A549 (cell line): ENCODE data around the gene NKG7.

ENCODE experiments used
- ATOH8 ChIP-seq: fragments of 250-450 bp; sonication (Bioruptor Pico); IDR thresholded peaks from 2 replicates; pipeline ENCODE4 v1.5.0; 2020; ENCODE audit warnings: low read depth, mild to moderate bottlenecking, moderate library complexity
- CTCF ChIP-seq: fragments of >200 bp; sonication (Bioruptor Twin); formaldehyde crosslinking; IDR thresholded peaks from 3 replicates; pipeline ENCODE4 v1.5.1; 2016
- EP300 ChIP-seq, 2 experiments: fragments of >200 bp; sonication (Bioruptor Twin); formaldehyde crosslinking; IDR thresholded peaks; 2 replicates in 1 of 2; 3 replicates in 1 of 2; pipeline ENCODE4 v1.6.1; 2016 to 2017
- HDAC2 ChIP-seq: fragments of 200-600 bp; sonication (generic); IDR thresholded peaks from 2 replicates; pipeline ENCODE4 v1.6.1; 2016
- MYC ChIP-seq: IDR thresholded peaks from 2 replicates; pipeline ENCODE4 v1.6.1; 2012; ENCODE audit warnings: mild to moderate bottlenecking, inconsistent platforms, low read length, improper control_type of control experiment, borderline replicate concordance
- POLR2A ChIP-seq: IDR thresholded peaks from 2 replicates; pipeline ENCODE4 v1.6.1; 2012; ENCODE audit warnings: mild to moderate bottlenecking, low read length
- TFCP2L1 ChIP-seq: fragments of 250-450 bp; sonication (Bioruptor Pico); IDR thresholded peaks from 2 replicates; pipeline ENCODE4 v1.5.0; 2021; ENCODE audit warnings: mild to moderate bottlenecking
- ZNF302 ChIP-seq: fragments of 250-450 bp; sonication (Bioruptor Pico); IDR thresholded peaks from 2 replicates; pipeline ENCODE4 v1.9.0; 2021; ENCODE audit warnings: inconsistent platforms, mild to moderate bottlenecking, moderate library complexity
- TF ChIP-seq, protein P1 (sequence below): fragments of 200-600 bp; sonication (generic); IDR thresholded peaks from 2 replicates; pipeline ENCODE4 v1.6.1; 2016; ENCODE audit warnings: antibody characterized with exemption, mild to moderate bottlenecking, moderate library complexity
- TF ChIP-seq, protein P2 (sequence below): fragments of 450-650 bp; IDR thresholded peaks from 2 replicates; pipeline ENCODE4 v1.6.1; 2014; ENCODE audit warnings: antibody characterized with exemption

DNA sequence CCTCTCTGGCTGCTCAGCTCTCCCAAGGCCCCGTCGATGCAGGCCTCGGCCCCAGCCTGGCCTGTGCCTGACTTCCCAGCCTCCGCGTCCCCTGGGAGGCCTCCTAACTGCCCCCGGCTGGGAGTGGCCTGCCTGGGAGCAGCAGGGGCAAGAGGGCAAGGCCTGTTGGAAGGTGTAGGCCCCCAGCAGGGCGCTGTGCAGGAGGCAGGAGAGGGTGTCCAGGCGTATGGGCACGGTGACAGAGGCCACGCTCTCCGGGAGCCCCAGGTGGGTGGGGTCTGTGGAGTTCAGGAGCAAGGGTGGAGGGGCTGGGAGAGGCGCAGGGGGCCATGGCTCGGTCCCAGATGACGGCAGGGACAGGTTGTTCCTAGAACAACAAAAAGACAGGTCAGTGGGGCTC, 16.7 kb upstream of the NKG7 start:
- no peak for TF ChIP-seq CTCF
- TF ChIP-seq EP300 (IDR thresholded peaks at IDR 0.05): no peak
- no peak for TF ChIP-seq ATOH8 (CRISPR knock-in tag)
- TF ChIP-seq MYC: no peak
- TF ChIP-seq POLR2A: no peak
- no peak for TF ChIP-seq HDAC2
- TF ChIP-seq ZNF302 (CRISPR knock-in tag): no peak
- TF ChIP-seq, protein P1, sequence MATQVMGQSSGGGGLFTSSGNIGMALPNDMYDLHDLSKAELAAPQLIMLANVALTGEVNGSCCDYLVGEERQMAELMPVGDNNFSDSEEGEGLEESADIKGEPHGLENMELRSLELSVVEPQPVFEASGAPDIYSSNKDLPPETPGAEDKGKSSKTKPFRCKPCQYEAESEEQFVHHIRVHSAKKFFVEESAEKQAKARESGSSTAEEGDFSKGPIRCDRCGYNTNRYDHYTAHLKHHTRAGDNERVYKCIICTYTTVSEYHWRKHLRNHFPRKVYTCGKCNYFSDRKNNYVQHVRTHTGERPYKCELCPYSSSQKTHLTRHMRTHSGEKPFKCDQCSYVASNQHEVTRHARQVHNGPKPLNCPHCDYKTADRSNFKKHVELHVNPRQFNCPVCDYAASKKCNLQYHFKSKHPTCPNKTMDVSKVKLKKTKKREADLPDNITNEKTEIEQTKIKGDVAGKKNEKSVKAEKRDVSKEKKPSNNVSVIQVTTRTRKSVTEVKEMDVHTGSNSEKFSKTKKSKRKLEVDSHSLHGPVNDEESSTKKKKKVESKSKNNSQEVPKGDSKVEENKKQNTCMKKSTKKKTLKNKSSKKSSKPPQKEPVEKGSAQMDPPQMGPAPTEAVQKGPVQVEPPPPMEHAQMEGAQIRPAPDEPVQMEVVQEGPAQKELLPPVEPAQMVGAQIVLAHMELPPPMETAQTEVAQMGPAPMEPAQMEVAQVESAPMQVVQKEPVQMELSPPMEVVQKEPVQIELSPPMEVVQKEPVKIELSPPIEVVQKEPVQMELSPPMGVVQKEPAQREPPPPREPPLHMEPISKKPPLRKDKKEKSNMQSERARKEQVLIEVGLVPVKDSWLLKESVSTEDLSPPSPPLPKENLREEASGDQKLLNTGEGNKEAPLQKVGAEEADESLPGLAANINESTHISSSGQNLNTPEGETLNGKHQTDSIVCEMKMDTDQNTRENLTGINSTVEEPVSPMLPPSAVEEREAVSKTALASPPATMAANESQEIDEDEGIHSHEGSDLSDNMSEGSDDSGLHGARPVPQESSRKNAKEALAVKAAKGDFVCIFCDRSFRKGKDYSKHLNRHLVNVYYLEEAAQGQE: no peak
- TF ChIP-seq, protein P2, sequence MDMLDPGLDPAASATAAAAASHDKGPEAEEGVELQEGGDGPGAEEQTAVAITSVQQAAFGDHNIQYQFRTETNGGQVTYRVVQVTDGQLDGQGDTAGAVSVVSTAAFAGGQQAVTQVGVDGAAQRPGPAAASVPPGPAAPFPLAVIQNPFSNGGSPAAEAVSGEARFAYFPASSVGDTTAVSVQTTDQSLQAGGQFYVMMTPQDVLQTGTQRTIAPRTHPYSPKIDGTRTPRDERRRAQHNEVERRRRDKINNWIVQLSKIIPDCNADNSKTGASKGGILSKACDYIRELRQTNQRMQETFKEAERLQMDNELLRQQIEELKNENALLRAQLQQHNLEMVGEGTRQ: no peak
- no peak for TF ChIP-seq TFCP2L1 (CRISPR knock-in tag)
